AG09309 (cell line): ENCODE data around the gene FAM227A.
"Not testable (repeated sequence)": the region's sequence is repeated elsewhere in the genome, so short reads cannot be mapped to it uniquely, and the experiment has no call there.

Experiments used
- DNase-seq: peaks from one replicate; pipeline ENCODE4 v3.0.0-alpha.2; 2010; ENCODE audit warnings: low read depth
- H3K4me3 ChIP-seq: 2 replicates; pipeline ENCODE4 v1.5.1; 2011; ENCODE audit warnings: mild to moderate bottlenecking, low read depth, low read length, moderate library complexity; ENCODE audit not compliant: control insufficient read depth
- TF ChIP-seq, protein P1 (sequence below): IDR thresholded peaks from 2 replicates; pipeline ENCODE4 v1.5.1; 2011; ENCODE audit warnings: mild to moderate bottlenecking, low read depth, low read length, inconsistent platforms; ENCODE audit not compliant: insufficient read depth, control insufficient read depth; ENCODE audit errors: missing control alignments

The FAM227A gene

DNA sequence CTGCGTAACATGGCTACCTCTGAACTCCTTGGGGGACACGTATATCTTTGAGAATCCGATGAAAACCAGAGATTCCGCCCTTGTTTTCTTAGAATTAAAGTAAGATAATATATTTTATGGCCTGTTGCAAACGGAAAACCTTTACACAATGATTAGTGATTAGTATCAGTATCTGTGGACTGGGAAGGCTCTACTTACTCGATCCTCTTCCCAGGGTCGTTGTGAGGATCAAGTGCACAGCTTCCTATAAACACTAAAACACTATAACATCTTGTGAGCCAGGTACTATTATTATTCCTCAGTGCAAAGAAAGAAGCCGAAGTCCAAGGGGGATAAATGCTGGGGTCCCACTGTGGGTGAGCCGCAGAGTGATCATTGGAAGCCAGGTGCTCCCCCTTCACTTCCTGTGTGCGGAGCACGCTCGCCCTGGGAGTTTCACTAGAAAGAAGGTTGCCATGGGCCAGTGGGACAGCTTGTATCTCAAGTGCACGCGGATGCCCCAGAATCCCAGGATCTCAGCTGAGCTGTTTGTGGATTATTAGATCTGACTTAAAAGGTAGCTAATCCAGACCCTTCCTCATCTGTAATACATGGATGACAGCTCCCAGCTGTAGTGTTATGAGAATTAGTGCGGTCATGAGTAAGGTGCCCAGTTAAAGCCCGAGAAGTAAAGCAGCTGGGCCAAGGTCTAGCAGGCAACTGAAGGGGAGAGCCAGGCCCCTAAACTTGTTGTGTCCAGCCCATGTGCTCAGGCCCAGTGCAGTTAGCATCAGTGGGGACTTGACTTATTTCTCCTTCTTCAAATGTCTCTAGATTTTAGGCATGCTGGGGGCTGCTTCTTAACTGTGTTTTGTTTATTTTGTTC lies 1.1 kb upstream of the FAM227A start:
- no peak for DNase-seq

DNA sequence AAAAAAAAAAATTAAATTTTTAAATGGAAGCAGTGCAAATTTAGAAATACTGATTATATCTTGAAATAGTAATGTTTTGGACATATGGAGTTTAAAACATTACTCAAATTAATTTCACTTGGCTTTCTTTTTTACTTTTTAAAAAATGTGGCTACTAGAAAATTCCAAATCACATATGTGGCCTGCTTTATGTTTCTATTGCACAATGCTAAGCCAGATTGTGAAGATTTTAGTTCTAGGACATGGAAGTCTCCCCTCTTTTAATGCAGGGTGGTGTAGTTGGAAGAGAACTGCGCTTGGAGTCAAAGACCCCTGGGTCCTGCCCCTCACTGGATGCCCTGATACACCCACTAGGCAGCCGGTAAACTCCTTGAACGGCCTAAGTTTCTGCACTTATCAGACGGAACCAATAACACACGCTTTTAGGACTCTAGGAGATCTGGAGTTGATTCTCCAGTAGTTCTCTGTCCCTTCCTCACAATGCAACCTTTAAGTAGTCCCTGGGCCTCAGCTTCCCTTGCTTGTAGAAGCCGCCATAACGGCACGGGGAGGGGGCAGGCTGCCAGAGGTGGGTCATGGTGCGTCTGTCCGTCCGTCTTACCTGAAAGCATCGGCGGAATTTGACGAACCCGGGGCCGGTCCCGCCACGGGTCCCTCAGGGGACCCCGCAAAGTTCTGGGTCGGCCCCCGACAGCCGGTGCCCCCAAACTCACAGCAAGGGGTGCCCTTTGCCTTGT lies 505 bp downstream of the FAM227A start:
- no peak for DNase-seq
- TF ChIP-seq, protein P1, sequence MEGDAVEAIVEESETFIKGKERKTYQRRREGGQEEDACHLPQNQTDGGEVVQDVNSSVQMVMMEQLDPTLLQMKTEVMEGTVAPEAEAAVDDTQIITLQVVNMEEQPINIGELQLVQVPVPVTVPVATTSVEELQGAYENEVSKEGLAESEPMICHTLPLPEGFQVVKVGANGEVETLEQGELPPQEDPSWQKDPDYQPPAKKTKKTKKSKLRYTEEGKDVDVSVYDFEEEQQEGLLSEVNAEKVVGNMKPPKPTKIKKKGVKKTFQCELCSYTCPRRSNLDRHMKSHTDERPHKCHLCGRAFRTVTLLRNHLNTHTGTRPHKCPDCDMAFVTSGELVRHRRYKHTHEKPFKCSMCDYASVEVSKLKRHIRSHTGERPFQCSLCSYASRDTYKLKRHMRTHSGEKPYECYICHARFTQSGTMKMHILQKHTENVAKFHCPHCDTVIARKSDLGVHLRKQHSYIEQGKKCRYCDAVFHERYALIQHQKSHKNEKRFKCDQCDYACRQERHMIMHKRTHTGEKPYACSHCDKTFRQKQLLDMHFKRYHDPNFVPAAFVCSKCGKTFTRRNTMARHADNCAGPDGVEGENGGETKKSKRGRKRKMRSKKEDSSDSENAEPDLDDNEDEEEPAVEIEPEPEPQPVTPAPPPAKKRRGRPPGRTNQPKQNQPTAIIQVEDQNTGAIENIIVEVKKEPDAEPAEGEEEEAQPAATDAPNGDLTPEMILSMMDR, result no peak
- peak overlapping the region; percentile 62 for H3K4me3 ChIP-seq

More for the DNA sequence above, 1.1 kb upstream of the FAM227A start:
- H3K4me3 ChIP-seq, result peak overlapping the region; percentile 62
- TF ChIP-seq, protein P1, result no peak

DNA sequence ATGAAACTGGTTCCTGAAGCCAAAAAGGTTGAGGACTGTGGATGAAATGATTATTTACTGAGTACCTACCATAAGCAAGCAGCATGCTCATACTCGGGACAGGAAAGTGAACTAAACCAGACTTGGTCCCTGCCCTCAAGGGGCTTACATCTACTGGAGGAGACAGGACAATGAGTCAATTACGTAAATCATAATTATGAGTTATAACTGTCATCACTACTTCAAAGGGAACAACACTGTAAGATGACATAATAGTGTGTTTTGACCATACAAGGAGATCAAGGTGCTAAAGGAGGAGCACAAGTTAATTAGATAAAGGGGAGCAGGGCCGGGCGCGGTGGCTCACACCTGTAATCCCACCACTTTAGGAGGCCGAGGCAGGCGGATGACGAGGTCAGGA lies 2.5 kb downstream of the FAM227A start:
- no peak overlapping the region for H3K4me3 ChIP-seq
- TF ChIP-seq, protein P1, result no peak
- no peak for DNase-seq

DNA sequence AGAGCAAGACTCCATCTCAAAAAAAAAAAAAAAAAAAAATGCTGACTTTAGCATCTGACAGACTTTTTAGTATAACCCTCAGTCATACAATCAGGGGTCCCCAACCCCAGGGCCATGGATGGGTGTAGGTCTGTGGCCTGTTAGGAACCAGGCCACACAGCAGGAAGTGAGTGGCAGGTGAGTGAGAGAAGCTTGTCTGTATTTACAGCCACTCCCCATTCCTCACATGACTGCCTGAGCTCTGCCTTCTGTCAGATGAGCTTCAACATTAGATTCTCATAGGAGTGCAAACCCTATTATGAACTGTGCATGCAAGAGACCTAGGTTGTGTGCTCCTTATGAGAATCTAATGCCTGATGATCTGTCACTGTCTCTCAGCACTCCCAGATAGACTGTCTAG lies 3.3 kb downstream of the FAM227A start:
- TF ChIP-seq, protein P1, result no peak
- no peak for DNase-seq
- no peak overlapping the region for H3K4me3 ChIP-seq

DNA sequence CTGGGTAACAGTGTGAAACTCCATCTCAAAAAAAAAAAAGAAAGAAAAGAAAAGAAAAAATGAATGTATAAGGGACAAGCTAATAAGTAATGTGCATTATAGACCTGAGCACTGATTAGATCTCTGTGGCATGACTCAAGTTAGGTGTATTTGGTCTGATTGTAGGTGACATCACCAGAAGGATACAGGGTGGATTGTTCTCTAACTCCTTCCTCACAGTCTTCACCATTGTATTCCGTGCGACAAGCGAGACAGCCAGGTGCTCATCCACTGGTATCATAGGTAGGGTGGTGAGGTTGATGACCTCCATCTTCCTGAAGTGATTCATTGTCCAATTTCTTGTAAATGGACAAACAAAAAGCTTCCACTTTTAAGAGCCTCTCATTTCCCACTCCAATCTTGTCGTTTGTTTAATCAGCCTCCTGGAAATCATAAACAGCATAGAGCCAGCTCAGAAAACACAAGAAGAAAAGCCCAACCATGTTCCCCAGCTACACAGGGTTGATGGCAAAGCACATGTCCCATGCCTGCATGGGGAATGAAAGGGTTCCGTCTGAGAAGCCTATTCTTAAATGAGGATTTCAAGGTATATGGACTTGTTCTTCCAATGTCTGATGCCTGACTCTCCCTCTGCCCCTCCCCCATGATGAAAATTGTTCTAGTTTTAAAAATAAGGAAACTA lies 6.2 kb downstream of the FAM227A start:
- no peak for DNase-seq
- no peak overlapping the region for H3K4me3 ChIP-seq
- TF ChIP-seq, protein P1, result no peak

DNA sequence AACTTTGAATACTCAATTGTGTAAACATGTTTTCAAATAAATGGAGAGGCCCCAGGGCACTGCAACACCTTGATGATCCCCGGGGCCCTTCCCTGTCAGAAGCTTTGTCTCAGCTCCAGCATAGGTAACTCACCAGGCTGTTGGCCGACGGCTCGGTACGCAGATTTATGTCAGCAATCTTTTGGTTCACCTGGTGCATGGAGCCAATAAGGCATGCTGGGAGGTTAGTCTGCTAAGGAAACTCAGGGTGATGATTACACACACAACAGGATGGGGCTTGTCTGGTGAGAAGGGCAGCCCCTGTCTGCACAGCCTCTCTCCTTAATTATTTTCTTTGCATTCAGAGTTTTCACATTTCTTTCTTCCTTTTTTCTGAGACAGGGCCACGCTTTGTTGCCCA lies 10.8 kb downstream of the FAM227A start:
- TF ChIP-seq, protein P1, result no peak
- H3K4me3 ChIP-seq, result no peak overlapping the region
- DNase-seq, result no peak

DNA sequence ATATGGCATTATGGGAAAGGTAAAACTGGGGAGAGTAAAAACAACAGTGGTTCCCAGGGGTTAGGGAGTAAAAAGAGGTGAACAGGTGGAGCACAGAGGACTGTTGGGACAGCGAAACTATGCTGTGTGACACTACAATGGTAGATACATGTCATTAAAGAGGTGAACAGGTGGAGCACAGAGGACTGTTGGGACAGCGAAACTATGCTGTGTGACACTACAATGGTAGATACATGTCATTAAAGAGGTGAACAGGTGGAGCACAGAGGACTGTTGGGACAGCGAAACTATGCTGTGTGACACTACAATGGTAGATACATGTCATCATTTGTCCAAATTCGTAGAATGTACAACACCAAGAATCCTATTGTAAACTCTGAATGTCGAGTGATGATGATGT lies 11.9 kb downstream of the FAM227A start:
- H3K4me3 ChIP-seq, DNase-seq: not testable (repeated sequence)
